HL-60 (cell line): ENCODE data around the gene WASHC2C.
"Not testable (repeated sequence)": the region's sequence is repeated elsewhere in the genome, so short reads cannot be mapped to it uniquely, and the experiment has no call there.

Experiments
- GABPA ChIP-seq: IDR thresholded peaks from 2 replicates; pipeline ENCODE4 v1.6.1; 2012; ENCODE audit warnings: low read depth
- POLR2AphosphoS5 ChIP-seq: IDR thresholded peaks from 2 replicates; pipeline ENCODE4 v1.6.1; 2012; ENCODE audit warnings: low read depth
- SPI1 ChIP-seq: IDR thresholded peaks from 2 replicates; pipeline ENCODE4 v1.6.1; 2012; ENCODE audit warnings: low read depth, mild to moderate bottlenecking, borderline replicate concordance
- TF ChIP-seq, protein P1 (sequence below): IDR thresholded peaks from one replicate; pipeline ENCODE4 v1.5.1; 2011; ENCODE audit warnings: low read length, control low read depth, inconsistent platforms; ENCODE audit not compliant: insufficient read depth
- TF ChIP-seq, protein P2 (sequence below): IDR thresholded peaks from 2 replicates; pipeline ENCODE4 v1.6.1; 2012; ENCODE audit warnings: low read depth; ENCODE audit not compliant: insufficient replicate concordance

DNA sequence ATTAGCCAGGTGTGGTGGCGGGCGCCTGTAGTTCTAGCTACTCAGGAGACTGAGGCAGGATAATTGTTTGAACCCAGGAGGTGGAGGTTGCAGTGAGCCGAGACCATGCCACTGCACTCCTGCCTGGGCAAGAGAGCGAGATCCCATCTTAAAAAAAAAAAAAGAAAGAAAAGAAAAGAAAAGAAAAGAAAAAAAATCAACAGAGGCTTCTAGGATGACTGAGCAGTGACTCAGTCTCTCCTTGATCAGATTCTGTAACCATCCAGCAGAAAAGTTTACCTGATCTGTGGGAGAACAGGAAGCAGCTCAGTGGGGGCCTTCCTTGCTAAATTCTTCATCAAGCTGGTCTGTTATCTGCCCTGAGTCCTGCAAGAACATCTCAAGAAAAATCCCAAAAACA lies 87.1 kb downstream of the WASHC2C start:
- not testable (repeated sequence) for TF ChIP-seq GABPA, POLR2AphosphoS5, SPI1
- TF ChIP-seq, protein P1, sequence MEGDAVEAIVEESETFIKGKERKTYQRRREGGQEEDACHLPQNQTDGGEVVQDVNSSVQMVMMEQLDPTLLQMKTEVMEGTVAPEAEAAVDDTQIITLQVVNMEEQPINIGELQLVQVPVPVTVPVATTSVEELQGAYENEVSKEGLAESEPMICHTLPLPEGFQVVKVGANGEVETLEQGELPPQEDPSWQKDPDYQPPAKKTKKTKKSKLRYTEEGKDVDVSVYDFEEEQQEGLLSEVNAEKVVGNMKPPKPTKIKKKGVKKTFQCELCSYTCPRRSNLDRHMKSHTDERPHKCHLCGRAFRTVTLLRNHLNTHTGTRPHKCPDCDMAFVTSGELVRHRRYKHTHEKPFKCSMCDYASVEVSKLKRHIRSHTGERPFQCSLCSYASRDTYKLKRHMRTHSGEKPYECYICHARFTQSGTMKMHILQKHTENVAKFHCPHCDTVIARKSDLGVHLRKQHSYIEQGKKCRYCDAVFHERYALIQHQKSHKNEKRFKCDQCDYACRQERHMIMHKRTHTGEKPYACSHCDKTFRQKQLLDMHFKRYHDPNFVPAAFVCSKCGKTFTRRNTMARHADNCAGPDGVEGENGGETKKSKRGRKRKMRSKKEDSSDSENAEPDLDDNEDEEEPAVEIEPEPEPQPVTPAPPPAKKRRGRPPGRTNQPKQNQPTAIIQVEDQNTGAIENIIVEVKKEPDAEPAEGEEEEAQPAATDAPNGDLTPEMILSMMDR, result not testable (repeated sequence)
- TF ChIP-seq, protein P2, sequence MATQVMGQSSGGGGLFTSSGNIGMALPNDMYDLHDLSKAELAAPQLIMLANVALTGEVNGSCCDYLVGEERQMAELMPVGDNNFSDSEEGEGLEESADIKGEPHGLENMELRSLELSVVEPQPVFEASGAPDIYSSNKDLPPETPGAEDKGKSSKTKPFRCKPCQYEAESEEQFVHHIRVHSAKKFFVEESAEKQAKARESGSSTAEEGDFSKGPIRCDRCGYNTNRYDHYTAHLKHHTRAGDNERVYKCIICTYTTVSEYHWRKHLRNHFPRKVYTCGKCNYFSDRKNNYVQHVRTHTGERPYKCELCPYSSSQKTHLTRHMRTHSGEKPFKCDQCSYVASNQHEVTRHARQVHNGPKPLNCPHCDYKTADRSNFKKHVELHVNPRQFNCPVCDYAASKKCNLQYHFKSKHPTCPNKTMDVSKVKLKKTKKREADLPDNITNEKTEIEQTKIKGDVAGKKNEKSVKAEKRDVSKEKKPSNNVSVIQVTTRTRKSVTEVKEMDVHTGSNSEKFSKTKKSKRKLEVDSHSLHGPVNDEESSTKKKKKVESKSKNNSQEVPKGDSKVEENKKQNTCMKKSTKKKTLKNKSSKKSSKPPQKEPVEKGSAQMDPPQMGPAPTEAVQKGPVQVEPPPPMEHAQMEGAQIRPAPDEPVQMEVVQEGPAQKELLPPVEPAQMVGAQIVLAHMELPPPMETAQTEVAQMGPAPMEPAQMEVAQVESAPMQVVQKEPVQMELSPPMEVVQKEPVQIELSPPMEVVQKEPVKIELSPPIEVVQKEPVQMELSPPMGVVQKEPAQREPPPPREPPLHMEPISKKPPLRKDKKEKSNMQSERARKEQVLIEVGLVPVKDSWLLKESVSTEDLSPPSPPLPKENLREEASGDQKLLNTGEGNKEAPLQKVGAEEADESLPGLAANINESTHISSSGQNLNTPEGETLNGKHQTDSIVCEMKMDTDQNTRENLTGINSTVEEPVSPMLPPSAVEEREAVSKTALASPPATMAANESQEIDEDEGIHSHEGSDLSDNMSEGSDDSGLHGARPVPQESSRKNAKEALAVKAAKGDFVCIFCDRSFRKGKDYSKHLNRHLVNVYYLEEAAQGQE, result not testable (repeated sequence)
